GM19240 (cell line): Measurements from ENCODE around the gene RANBP17.

Experiments used
- DNase-seq: peaks from one replicate; pipeline ENCODE4 v3.0.0; 2011; ENCODE audit warnings: low spot score; ENCODE audit not compliant: insufficient read length

The RANBP17 gene

DNA sequence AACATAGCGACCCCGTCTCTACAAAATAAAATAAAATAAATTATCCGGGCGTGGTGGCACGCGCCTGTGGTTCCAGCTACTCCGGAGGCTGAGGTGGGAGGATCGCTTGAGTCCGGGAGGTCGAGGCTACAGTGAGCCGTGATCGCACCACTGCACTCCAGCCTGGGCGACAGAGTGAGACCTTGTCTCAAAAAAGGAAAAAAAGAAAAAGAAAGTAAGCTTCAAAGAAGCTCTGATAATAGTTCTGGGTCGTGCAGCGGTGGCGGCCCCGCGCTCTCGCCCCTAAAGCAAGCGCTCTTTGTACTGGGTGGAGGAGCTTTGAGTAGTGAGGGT is 454.1 kb downstream of the RANBP17 start:
- no peak for DNase-seq

DNA sequence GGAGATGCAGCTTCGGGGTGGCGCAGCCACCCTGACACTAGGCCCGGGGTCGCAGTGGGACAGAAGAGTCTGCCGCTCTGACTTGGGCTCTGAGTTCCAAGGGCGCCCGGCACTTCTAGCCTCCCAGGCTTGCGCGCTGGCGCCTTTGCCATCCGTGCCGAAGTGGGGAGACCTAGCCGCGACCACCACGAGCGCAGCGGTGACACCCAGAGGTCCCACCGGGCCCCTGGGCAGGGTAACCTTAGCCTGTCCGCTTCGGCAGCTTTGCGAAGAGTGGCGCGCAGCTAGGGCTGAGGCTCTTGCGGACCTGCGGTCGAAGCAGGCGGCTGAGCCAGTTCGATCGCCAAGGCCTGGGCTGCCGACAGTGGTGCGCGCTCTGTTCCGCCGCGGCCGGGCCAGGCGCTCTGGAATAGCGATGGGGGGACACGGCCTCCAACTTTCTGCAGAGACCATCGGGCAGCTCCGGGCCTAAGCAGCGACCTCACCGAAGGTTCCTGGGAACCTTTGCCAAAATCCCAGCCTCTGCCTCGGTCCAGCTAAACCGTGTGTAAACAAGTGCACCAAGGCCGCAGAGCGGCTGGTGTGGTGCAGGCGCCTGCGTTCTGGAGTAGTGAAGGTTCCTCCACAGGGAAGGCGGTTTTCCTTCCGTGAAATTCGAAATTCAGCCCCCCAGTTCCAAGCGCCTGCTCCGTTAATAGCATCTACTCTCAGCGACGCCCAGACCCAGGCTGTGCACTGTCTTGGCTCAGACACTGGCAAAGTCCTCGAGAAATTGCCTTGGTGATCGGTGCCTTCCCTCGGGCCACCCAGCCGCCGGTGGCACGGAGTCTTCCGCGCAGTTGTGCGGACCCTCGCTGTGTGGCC is 454.7 kb downstream of the RANBP17 start:
- DNase-seq = no peak

DNA sequence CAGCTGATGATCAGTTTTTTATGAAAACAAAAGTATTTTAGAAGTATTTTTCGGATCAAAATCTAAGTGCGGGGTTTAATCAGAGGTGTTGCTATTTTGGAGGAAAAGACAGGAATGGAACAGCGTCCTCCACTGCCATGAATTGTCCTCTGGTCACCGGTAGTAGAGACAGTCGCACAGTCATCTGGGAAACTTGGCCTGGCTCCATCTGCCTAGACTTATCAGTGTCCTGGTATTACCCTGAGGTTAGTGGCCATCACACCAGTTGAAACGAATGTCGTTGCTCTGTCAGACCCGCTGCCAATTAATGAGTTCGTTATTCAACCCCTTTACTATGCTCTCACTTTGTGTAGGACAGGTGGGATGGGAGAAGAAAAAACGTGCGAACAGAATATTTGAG is 455.4 kb downstream of the RANBP17 start:
- no peak for DNase-seq

DNA sequence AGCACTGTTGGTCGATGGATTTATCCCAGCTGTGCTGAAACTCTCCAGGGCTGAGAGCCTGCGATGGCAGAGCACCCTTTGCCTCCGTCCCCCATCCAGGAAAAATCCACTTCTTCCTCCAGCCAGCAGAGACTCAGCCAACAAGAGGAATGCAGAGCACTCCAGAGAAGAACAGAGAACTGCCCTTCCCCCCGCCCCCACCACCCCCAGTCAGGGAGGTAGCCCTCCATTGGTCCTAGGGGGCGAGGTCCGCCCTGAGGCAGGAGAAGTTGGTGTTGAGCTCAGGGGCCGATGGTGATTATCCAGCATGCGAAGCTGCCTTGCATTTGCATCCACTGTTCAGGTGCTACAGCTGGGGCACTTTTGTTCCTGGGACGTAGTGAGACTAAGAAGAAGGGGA is 456.2 kb downstream of the RANBP17 start:
- no peak for DNase-seq

DNA sequence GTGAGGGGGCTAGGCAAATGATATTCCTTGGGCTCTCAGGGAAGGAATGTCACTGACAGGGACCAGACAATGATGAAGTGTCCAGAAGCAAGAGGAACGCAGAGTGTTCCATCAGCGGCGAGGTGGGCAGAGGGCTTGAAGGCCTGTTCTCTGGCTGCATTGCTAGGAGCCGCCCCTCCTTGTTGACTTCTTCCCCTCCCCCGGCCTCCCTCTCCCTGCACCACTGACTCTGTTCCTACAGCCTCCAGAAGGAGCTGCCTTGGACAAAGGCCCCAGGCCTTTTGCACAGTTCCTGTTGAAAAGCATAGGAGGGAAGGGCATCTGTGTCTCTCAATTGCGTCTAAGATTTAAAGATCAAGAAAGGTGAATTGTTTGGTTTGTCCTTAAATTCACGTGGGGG is 459.6 kb downstream of the RANBP17 start:
- no peak for DNase-seq

DNA sequence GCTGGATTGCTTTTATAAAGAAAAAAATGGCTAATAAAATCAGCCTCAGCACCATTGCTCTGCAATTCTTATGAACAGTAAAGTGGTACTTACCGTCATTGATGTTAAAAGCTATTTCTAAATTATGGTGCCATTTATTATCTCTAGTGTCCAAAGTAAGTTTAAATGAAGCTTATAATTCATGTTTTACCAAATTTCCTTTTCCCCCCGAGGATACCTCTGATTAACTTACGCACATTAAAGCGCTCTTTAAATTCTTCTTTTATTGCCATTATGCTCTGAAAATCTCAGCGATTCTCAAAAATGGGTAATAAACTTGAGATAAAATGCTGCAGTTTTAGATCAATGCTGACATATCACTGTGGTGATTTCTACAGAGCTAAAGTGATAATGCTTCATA is 460.7 kb downstream of the RANBP17 start:
- no peak for DNase-seq

DNA sequence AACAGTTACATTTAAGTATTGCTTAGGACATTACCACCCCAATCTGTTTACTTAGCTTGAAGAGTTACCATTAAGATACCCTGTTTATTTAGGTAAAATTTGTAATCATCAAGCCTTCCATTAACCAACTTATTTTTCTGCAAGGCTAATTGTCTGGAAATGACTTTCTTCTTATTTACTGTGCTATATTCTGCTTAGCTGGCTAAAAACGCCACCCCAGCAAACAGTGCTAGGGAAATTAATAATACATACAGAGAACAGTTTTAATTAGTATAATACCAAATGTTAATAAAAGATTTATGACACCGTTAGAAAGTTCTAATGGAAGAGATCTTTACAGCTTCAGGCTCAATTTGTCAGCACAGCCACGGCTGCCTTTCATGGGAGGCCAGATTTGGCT is 461.2 kb downstream of the RANBP17 start:
- DNase-seq = no peak

DNA sequence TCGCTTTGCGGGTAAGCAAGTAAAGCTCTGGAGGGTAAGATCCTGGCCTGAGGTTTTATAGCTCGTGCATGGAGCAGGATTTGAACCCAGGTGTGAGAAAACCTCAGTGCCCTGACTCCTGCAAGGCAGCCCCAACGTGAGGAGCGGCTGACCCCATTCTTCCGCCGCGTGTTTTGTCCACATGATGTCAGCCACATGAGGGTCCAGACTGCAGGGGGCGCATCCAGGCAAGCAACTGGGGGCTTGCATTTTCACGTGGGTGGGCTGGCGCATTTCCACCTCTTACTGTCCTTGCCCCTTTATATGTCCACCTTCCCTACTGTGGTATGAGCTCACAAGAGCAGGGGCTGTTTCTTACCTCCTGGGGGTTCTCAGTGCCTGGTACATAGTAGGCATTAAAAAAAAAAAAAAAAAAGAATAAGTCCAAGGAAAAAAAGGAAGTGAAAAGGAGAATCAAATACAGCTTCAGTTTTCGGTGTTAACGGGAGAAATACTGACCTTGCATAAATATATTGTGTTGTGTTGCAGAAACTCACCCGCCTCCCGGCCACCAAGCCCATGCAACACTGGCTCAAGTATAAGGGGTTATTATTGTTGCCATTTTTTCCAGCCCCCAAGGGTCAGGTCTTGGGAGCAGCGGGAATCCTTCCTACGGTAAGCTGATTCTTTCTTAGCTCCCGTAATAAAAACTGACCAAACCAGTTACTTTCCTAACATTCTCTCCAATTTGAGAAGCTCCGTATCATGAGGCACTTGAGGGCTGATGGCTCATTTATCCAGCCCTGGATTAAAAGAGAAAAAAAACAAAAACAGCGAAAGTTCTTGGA is 462.2 kb downstream of the RANBP17 start:
- no peak for DNase-seq

DNA sequence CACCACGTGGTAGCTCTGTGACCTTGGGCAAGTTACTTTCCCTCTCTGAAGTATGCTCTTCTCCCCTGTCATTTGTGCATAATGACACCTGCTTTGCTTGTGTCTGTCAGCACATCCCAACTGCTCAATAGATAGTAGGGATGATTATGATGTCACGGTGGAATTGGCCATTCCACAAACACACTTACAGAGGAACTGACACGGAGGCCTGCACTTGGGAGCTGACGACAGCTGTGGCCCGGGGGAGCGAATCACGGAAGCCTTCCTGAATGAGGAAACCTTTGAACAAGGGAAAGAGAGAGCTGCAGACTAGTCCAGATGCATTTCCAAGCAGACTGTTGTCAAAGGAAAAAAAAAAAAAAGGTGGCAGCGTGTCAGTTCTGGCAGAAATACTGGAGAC is 468.2 kb downstream of the RANBP17 start:
- no peak for DNase-seq

DNA sequence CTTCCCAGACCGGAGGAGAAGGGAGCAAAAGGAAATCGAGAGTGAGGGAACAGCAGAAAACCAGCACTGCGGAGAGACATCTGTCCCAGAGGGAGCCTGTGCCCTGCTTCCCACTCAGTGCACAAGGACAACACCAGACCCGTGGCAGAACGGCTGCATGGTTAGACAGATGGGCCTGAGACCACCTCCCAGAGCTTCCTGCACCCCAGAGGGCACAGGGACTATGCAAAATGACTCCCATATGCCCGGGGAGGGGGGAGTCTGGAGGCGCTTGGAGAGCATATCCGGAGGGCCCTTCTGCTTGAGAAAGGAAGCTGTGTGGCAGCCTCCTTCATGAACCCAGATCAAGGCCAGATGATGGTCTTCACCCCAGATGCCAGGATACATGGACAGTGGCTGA is 473.8 kb downstream of the RANBP17 start:
- DNase-seq = no peak

DNA sequence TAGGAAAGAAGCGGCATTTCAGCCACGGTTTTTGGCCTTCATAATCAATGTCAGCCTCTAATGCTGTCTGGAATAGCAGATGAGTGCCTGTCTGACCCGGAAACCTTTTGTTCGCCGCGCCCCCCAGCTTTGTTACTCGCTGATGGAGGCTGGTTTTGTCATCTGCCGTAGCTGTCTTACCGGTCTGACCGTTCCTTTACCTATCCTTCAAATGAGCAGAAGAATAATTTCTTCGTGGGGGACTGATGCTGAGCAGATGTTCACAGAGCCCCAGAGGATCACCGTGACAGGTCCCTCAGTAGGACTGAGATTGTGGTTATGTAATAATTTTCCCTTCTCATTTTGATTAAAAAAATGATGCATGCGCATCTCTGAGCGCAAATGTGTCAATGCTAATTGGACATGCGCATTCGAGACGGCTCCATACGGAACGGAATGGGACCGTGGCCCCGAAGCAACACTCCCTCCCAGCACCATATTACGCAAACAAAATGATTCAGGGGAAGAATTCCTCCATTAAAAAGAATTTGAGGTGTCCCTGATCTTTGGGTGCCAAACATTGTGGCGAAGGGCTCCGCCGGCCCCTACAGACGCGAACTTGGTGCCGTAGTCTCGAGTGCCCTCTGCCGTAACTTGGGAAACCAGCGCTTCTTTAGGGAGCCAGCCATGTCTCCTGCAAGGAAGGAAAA is 474.8 kb downstream of the RANBP17 start:
- no peak for DNase-seq

DNA sequence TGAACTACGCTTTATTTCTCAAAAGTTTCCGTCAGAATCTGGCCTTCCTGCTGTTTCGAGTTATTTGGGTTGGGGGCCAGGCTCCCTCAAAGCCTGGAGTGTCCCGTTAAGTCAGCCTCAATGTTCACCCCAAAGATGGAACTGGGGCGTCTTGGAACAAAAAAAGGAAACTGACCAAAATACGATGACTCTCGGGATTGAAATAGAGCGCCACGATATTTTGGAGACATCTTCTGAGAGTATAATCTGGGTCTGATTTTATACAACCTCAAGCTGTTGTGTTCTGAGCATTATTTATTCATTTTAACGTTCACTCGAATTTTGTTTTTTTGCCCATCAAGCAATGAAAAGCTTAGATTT is 475.4 kb downstream of the RANBP17 start:
- no peak for DNase-seq

DNA sequence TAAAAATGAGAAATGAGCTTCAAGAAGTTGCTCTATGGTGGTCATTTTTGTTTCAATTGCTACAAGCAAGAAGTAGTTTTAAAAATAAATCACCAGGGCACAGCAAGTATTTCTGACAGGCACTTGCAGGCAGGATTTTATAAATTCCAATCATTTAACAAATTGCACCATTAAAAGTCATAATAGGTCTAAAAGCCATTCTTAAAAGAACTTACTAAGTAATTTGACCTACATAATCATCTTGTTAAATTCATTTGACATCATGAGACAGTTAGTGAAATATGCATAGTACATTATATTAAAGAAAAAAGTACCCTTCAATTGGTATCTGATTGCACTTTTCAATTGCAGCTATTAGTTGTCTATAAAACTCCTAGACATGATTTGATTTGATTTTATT is 478.2 kb downstream of the RANBP17 start:
- DNase-seq = no peak

DNA sequence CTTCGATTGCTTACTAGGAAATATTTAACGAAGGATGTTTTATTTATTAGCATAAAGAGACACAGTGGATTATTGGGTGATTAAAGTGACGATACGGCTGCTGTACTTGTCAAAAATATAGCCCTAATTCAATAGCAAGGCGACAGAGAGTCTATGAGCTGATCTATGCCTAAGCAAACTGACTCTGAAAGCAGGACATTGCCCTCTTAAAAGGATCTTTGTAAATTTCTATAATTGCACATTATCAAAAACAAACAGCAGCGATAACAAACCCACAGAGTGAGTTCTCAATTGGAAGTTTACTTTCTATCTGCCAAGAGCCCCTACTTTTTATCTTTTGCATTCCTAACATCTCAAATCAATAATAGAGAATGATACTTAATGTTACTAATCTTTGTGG is 478.7 kb downstream of the RANBP17 start:
- no peak for DNase-seq

DNA sequence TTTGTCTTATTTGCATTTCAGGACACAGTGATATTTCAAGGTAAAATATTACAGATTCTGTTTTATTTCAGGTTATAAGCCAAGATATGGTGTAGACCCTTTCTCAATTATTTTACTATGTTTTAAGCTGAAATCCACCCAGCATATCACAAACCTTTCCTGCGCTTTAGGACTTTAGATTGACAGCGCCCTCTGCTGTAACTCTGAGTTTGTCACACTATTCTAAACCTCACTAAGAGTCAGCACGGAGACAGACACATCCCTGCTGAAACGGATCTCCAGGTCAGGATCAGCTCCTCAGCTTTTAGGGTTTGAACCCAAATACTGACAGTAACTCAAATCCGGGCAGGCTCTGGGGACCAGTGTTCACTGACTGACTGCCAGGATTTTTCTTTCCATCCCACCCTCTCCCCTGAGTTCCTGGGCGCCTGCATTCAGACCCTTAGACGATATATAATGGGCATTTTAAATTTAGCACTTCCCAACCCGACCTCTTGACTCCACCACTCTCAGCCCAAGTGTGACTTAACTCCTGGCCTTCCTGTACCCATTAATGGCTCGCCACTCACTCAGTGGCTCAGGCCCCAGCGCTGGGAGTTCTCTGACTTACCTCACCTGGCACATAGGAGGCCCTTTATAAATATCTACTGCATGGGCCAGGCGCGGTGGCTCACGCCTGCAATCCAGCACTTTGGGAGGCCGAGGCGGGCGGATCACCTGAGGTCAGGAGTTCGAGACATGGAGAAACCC is 480.7 kb downstream of the RANBP17 start:
- DNase-seq = no peak

DNA sequence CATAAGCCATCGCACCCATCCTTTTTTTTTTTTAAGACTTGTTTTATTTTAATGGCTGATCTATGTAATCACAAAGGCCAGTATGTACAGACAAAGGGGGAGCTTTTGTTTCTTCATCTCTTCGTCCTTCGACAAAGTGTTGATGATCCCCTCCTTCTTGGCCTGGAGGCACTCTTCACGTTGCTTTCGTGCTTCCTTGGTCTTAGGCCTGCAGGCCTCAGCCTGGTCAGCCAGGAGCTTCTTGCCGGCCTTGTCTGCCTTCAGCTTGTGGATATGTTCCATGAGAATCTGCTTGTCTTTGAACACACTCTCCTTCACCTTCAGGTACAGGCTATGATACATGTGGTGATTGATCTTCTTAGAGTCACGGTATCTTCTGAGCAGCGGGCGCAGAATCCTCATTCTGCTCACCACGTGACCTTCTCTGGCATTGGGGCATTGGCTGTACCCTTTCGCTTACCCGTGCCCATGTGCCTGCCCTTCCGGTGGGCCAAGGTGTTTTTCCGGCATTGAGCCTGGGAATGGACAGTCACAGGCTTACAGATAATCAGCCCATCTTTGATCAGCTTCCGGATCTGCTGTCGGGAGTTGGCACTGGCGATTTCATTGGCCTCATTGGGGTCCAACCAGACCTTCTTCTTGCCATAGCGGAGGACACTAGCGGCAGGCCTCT is 483.3 kb downstream of the RANBP17 start:
- no peak for DNase-seq
